ENCODE measurements around the gene HSPA4L. TPM values are rescaled to one million over a fixed set of nuclear protein-coding genes. Genes with fewer than 3 reads are reported as not detected.

The HSPA4L gene
- total and polyA plus RNA-seq, 2 of the 4 experiments (the other 2 are of a cell fraction): 0.84 to 2.3 TPM

DNA sequence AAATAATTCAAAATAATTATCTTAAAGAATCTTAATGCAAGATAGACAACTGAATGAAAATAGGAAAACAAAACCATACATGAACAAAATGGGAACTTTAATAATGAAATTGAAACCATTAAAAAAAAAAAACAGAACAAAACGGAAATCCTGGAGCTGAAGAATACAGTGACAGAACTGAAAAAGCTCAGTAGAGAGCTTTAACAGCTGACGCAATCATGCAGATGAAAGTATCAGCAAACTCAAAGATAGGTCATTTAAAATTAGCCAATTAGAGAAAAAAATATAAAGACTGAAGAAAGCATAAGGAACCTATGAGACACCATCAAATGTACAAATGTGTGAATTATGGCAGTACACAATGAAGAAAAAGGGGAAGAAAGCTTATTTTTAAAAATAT is 33.2 kb upstream of the HSPA4L start:
- POLR2A ChIA-PET (ENCODE audit: unreplicated experiment): no interaction called here

More for the DNA sequence above, 33.2 kb upstream of the HSPA4L start:
- Histone ChIP-seq H2BK20ac (ENCODE audit: low read depth, low read length) (no peak overlapping the region), H2BK5ac (ENCODE audit: low read depth, low read length, poor library complexity, severe bottlenecking) (no peak overlapping the region), H3K4ac (ENCODE audit: low read depth, low read length) (no peak overlapping the region), H2BK120ac (ENCODE audit: low read depth, low read length) (no peak overlapping the region), H4K20me1 (ENCODE audit: insufficient read depth, low read length) (no peaks in the 10 kb centered on the region), H3K4me1 (ENCODE audit: control insufficient read depth, insufficient read depth, low read length) (no peaks in the 10 kb centered on the region), H2AK9ac (replicated peaks; ENCODE audit: low read depth, low read length, poor library complexity) (no peak overlapping the region), H3K23ac (ENCODE audit: low read depth, low read length) (no peak overlapping the region), H3K36me3 (ENCODE audit: control insufficient read depth, insufficient read depth, low read length) (no peaks in the 10 kb centered on the region), H2AK5ac (ENCODE audit: low read depth, low read length) (no peak overlapping the region), H4K5ac (ENCODE audit: low read depth, low read length) (no peak overlapping the region), H4K8ac (ENCODE audit: low read depth in 2 of 2, low read length in 2 of 2) (no peak overlapping the region), H3K9me3 (ENCODE audit: control insufficient read depth, insufficient read depth, low read length) (peaks cover 11% of the 10 kb centered on the region), H4K91ac (ENCODE audit: insufficient read depth, low read depth, low read length) (no peak overlapping the region), H3K9ac (ENCODE audit: low read depth, low read length) (no peak overlapping the region), H3K79me1 (ENCODE audit: low read depth in 1 of 2, low read length in 2 of 2) (no peaks in the 10 kb centered on the region), H3K18ac (ENCODE audit: low read depth, low read length) (no peak overlapping the region), H3K27me3 (ENCODE audit: control insufficient read depth, insufficient read depth, low read length) (no peaks in the 10 kb centered on the region), H3K9me1 (ENCODE audit: insufficient read depth, low read length) (no peaks in the 10 kb centered on the region), H3K56ac (ENCODE audit: extremely low read depth, insufficient read depth, low read length) (no peak overlapping the region), H3K27ac (ENCODE audit: insufficient read depth, low read length) (no peak overlapping the region), H3K14ac (replicated peaks; ENCODE audit: low read depth, low read length) (no peak overlapping the region), H2AFZ (replicated peaks; ENCODE audit: low read length, poor library complexity) (no peak overlapping the region), H3K4me3 (ENCODE audit: insufficient read depth, low read depth, low read length) (no peak overlapping the region), H2BK15ac (ENCODE audit: low read depth, low read length) (no peak overlapping the region), H3K4me2 (ENCODE audit: low read depth, low read length) (no peak overlapping the region)
- intact Hi-C loops (cut with micrococcal nuclease): no loop called here
- no peak for DNase-seq
- dilution Hi-C loops (cut with HindIII; ENCODE audit: low sequenced_read_pairs, unreplicated experiment): no loop called here
- BruUV-seq (replicated peaks): no TSS peak
- in situ Hi-C loops (cut with MboI; ENCODE audit: low sequenced_read_pairs): no loop called here
- TF ChIP-seq BHLHE40 (IDR thresholded peaks at IDR 0.05; ENCODE audit: low read depth, low read length): no peak
- TF ChIP-seq SMC3 (IDR thresholded peaks at IDR 0.05; ENCODE audit: low read depth, low read length): no peak
- TF ChIP-seq, protein P1, sequence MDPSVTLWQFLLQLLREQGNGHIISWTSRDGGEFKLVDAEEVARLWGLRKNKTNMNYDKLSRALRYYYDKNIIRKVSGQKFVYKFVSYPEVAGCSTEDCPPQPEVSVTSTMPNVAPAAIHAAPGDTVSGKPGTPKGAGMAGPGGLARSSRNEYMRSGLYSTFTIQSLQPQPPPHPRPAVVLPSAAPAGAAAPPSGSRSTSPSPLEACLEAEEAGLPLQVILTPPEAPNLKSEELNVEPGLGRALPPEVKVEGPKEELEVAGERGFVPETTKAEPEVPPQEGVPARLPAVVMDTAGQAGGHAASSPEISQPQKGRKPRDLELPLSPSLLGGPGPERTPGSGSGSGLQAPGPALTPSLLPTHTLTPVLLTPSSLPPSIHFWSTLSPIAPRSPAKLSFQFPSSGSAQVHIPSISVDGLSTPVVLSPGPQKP (IDR thresholded peaks at IDR 0.05; ENCODE audit: borderline replicate concordance, low read depth, low read length): no peak
- CTCF ChIA-PET: no interaction called here
- whole genome bisulfite sequencing, 2 experiments (ENCODE audit: extremely low coverage in 2 of 2, insufficient read length in 1 of 2): no CpG with 5 or more reads among the region's 2 CpGs
- ATAC-seq (ENCODE audit: low read depth): no peak
